Inflammatory macrophage (primary cell): ENCODE measurements around the gene TMEM88.

Source experiments
- DNase-seq, 2 donors: peaks; one replicate each; pipeline ENCODE4 v3.0.0-alpha.2; 2020 to 2022
- total RNA-seq, 18 experiments: gene quantifications; one replicate each; lab custom pipeline; 2026; ENCODE audit warnings: mixed read lengths in 6 of 18, inconsistent platforms in 2 of 18; lab: John Stamatoyannopoulos, UW

The TMEM88 gene, protein sequence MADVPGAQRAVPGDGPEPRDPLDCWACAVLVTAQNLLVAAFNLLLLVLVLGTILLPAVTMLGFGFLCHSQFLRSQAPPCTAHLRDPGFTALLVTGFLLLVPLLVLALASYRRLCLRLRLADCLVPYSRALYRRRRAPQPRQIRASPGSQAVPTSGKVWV
- 0 to 6.0 (median 0.40) reads per million in 18 experiments for total RNA-seq

DNA sequence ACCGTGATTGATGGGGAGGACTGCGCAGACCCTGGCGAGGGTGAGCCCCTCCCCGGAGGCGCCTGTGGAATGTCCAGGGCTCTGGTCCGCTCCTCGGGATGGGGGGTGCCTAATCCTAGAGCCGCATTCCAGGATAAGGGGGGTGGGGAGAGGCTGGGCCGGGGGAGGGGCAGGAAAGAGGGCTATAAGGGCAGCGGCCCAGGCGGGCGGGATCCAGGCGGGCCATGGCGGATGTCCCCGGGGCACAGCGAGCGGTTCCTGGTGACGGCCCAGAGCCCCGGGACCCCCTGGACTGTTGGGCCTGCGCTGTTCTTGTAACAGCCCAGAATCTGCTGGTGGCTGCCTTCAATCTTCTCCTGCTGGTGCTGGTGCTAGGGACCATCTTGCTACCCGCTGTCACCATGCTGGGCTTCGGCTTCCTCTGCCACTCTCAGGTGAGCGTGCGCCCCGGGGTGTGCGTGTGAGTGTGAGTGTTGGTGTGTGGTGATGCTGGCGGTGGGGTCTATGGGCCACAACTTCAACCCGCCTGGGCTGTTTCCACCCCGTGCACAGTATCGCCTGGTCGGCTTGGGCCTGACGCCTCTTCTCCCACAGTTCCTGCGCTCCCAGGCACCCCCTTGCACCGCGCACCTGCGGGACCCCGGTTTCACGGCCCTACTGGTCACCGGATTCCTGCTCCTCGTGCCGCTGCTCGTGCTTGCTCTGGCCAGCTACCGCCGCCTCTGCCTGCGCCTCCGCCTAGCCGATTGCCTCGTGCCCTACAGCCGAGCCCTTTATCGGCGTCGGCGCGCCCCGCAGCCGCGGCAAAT lies at the start of gene TMEM88:
Gene TMEM88, plus strand, starts transcription at position 216 of the 809 bp plus-strand sequence. Its CDS starts 9 bp downstream, at position 225.
- DNase-seq = no peak

DNA sequence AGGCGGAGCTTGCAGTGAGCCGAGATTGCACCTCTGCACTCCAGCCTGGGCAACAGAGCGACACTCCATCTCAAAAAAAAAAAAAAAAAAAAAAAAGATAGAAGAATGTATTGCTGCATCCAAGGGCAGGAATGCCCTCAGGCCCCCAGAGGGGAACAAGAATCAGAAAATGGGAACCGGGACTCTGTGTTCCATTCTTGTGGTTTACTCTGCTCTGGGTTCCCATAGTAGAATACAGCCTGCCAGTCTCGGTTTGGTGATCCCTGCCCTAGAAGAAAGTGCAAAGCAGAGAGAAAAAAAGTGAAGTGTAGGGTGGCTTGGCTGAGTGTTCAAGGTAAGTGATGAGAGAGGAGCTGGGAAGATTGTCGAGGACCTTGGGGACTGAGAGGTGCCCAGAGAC lies 48.3 kb upstream of the TMEM88 start:
- DNase-seq = peak; percentile 50 to 54

DNA sequence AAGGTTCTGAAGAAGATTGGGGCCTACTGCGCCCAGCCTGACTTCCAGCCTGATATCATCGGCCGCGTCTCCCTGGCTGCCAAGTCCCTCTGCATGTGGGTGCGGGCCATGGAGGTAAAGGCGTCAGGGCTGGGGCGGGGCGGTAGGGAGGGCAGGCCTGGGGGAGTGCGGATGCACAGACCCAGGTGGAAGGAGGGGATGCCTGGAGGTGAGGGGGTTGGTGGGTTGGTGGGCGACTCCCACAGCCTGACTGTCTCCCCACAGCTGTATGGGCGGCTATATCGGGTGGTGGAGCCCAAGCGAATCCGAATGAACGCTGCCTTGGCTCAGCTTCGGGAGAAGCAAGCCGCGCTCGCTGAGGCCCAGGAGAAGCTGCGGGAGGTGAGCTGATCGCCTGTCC lies 47.7 kb upstream of the TMEM88 start:
- DNase-seq = no peak

DNA sequence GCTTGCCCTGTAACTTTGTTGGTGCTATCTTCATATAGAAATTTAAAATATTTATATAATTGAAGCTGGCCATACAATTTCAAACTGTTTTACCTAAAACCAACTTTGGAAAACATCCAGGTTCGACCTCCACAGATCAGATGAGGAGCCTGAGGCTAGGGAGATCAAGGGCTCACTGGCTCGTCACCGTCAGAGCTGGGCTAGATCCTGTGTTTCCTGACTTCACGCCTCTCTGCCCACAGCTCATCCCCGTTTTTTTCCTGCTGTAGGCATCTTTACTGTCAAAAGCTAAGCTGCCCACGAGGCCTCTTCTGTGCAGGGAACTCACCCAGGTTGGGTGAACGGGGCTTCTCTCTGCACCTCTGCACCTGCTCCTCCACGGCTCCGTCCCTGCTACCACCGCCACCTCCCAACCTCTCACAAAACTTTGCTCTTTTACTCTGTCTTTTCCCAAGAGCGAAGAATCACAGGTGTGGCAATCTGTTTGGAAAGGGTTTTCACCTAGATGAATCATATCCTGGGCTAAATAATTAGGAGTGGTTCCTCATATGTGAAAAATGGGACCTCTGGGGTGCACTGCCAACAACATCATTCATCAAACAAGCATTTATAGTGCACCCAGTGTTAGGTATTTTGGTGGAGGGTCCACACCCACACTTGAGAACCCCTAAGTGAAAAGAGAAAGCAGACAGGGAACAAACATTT lies 45.6 kb upstream of the TMEM88 start:
- no peak for DNase-seq

DNA sequence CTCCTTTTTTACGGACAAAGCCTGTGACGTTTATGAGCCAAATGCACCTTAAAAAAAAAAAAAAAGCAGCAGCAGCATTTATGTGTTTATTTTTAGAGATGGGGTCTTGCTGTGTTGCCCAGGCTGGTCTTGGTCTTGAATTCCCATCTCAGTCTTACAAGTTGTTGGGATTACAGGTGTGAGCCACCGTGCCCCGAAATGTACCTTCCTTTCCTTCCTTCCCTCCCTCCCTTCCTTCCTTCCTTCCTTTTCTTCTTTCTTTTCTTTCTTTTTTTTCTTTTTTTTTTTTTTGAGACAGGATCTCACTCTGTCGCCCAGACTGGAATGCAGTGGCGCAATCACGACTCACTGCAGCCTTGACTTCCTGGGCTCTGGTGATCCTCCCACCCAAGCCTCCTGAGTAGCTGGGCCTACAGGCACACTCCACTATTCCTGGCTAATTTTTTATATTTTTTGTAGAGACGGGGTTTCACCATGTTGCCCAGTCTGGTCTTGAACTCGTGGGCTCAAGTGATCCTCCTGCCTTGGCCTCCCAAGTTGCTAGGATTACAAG lies 45.0 kb upstream of the TMEM88 start:
- DNase-seq = peak in 1 of 2 donors; percentile 16

DNA sequence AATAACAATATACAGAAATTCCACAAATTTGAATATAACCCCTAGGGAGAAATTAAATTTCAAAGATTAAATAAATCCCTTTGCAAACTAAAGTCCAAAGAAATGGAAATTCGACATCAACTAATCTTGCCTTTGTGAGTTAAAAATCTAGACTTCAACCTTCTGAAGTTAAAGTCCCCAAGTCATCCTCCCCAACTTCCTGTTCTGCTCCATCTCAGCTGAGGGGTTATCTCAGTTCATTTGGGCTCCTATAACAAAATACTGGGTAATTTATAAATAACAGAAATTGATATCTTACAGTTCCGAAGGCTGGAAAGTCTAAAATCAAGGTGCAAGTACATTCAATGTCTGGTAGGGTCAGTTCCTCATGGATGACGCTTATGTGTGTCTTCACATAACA lies 43.6 kb upstream of the TMEM88 start:
- DNase-seq = peak in 1 of 2 donors; percentile 22

DNA sequence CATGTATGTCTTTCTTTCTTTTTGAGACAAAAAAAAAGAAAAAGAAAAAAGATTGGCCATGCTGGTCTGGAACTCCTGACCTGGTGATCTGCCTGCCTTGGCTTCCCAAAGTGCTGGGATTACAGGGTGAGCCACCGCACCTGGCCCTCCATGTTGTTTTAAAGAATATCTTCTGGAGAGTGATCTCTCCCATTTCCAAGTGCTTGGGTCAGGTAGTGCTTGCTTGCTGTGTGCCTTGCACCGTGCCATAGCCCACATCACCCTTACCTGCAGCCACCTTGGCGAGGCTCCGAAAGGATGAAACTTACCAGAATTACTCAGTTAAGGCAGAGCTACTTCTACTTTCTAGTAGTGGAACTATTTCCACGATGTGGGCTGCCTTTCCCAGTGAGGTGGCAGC lies 39.9 kb upstream of the TMEM88 start:
- DNase-seq = no peak

DNA sequence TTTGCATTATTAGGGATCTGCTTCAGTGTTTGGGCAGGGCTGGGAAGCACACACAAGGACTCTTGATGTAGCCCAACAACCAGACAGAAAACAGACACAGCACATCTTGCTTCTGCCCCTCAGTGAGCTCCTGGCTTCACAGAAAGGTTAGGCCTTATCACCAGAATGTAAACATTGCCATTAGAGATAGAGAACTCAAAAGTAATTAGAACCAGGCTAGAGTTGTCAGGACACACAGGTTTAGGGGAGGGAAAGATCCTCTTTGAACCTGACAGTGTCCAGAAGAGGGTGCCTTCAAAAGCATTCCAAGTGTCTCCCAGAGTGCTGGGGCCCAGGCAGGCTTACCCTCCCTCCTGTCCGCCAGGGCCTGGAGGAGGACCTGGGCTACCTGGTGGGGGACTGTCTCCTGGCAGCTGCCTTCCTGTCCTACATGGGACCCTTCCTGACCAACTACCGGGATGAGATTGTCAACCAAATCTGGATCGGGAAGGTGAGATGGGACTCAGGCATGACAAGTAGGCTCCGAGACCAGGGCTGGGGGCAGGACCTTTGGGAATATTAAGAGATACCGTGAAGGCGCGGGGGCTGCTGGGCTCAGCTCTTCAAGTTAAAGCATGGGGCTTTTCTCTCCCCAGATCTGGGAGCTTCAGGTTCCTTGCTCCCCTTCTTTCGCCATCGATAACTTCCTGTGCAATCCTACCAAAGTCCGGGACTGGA lies 37.8 kb upstream of the TMEM88 start:
- DNase-seq = no peak

DNA sequence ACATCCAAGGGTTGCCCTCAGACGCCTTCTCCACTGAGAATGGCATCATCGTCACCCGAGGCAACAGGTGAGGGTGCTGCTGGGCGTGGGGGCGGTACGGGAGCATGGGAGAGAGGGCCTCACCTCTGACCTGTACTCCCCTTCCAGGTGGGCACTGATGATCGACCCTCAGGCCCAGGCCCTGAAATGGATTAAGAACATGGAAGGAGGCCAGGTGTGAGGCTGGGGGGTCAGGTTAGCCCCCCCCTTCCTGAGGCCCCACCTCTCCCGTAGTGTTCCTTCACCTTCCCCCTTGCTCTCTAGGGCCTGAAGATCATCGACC lies 37.3 kb upstream of the TMEM88 start:
- DNase-seq = no peak

DNA sequence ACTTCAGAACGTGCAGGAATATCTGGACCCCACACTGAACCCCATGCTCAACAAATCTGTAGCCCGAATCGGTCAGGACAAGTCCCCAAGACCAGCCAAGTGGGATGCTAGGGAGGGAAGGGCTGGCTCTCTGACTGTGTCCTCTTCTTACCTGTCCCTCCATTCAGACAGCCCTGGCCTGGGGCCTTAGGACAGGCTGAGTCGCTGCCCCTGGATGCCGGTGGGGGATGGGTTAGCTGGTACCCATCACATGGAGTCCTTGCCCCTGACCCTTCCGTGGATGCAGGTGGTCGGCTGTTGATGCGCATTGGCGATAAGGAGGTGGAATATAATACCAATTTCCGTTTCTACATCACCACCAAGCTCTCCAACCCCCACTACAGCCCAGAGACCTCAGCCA lies 36.8 kb upstream of the TMEM88 start:
- no peak for DNase-seq

DNA sequence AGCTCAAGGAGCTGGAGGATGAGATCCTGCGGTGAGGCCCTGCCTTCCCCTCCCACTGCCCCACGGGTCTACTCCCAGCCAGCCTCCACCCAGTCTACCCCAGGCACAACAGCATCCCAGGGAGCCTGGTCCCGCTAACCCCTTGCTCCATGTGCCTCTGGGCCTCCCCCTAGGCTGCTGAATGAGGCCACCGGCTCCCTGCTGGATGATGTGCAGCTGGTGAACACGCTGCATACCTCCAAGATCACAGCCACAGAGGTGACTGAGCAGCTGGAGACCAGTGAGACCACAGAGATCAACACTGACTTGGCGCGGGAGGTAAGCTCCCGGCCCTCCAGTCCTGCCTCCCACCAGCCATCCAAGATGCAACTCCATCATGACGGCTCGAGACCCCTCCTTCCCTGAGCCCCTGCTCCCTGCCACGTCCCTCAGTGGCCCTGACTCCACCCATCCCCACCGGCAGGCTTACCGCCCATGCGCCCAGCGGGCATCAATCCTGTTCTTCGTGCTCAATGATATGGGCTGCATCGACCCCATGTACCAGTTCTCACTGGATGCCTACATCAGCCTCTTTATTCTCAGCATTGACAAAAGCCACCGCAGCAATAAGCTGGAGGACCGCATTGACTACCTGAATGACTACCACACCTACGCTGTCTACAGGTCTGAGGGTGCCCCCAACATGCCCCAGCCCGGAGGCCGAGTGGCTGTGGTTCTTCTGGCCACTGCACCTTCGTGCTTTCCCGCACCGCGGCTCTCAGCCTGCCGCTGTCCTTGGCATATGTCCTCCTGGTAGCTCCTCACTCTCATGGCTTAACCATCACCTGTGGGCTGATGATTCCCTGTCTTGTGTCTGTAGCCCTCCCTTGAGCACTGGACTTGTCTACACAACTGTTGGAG lies 35.9 kb upstream of the TMEM88 start:
- DNase-seq = no peak

DNA sequence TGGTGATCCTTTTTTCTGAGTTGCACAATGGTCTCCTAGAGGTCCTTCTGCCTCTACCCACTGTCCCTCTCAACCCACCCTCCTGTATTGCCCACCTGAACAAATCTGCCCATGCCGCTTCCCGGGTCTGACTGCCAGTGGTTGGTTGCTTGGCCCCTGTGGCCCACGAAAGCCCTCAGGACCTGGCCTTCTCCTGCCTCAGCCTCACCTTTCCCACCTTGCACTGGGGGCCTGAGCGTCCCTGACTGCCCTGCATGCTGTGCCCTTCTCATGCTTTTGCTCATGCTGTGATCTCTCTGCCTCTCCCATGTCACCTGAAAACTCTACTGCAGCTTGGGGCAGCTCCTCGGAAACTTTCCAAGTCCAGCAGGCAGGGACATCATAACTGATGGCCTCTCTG lies 34.6 kb upstream of the TMEM88 start:
- no peak for DNase-seq

DNA sequence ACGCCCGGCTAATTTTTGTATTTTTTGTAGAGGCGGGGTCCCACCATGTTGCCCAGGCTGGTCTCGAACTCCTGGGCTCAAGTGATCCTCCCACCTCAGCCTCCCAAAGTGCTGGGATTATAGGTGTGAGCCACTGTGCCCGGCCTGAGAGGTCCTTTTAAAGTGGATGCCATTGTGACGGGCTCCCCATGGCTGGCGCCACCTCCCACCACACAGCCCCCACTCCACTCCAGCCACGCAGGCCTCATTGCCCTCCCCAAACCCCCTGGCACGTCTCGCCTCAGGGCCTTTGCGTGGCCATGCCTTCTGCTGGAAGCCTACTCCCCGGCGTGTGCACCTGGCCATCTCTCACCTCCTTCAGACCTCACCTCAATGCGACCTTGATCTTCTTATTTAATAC lies 32.7 kb upstream of the TMEM88 start:
- no peak for DNase-seq

DNA sequence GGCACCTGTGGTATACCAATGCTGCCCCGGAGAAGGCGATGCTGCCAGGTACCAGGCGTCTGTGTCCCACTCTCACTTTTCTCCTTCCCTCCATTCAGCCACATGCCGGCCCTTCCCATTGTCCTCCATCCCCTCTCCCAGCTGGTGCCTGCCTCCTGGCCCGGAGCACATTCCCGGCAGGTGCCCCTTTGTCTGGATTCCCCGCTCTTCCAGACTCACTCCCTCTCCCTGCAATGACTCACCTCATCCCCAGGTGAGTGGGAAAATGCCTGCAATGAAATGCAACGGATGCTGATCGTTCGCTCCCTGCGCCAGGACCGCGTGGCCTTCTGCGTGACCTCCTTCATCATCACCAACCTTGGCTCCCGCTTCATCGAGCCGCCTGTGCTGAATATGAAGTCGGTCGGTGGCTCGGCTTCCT lies 31.3 kb upstream of the TMEM88 start:
- DNase-seq = no peak

DNA sequence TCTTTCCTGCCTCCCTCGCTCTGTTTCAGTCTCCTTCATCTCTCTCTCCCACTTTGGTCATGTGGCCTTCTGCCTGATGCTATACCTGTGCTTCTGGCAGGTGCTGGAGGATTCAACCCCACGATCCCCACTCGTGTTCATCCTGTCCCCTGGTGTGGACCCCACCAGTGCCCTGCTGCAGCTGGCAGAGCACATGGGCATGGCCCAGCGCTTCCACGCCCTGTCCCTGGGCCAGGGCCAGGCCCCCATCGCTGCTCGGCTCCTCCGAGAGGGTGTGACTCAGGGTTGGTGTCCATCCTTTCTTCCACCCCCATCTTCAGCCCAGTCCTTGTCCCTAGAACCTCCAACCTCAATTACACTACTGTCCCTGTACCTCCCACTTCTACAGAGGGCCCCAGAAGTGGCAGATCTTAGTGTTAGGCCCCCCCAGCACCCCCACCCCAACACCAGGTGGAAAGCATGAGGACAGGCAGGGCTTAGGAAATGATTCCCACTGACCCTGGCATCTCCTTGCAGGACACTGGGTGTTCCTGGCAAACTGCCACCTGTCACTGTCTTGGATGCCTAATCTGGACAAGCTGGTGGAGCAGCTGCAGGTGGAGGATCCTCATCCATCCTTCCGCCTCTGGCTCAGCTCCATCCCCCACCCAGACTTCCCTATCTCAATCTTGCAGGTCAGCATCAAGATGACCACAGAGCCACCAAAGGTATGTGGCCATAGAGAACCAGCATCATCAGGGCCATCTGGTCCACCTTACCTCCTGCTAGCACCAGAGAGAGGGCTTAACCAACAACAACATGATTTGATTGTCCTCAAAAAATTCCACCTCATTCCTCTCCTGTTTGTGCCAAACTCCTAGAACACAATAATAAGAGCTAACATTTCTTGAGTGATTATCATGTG lies 30.6 kb upstream of the TMEM88 start:
- no peak for DNase-seq

DNA sequence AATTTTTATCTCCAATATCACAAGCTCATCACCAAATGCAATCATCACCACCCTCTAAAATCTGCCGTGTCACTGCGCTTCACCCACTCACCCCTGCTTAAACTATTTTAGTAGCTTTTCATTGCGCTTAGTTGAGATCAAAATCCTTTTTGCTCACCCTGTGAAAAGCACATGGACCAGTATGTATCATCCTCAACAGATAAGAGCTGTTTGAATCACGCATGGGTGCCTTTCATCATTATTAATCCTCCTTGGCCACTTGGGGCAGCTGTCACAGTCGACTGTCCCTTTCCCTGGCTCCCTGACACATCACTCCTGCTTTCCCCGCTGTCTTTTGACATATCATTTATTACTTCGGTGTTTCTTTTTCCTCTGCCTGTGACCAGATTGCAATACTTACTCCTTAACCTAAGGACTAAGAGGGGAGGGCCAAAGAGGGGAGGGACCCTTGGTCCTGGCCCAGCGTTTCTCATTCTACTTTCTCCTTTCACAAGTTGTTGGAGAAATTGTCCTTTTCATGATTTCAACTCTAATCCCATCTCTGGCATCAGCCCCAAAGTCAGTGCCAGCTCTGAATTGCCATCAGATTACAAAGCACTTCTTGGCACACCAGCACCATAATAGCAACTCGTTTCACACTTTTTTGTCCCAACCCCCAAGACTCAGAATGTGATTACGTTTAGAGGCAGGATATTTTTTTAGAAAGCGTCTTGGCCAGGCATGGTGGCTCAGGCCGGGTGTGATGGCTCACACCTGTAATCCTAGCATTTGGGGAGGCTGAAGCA lies 29.5 kb upstream of the TMEM88 start:
- DNase-seq = peak; percentile 18 to 29

DNA sequence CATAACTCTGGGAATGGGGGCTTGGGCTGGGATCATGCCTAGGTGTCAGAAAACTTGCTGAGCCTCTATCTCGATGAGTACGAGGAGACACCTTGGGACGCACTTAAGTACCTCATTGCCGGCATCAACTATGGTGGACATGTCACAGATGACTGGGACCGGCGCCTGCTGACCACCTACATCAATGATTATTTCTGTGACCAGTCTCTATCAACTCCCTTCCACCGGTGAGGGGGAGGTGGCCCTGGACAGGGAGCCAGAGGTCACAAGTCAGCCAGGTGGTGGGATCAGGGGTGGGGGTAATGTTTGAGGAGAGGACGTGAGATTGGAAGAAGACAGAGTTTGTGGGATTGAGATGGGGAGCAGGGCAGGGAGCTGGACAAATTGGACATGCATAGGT lies 24.2 kb upstream of the TMEM88 start:
- DNase-seq = no peak

DNA sequence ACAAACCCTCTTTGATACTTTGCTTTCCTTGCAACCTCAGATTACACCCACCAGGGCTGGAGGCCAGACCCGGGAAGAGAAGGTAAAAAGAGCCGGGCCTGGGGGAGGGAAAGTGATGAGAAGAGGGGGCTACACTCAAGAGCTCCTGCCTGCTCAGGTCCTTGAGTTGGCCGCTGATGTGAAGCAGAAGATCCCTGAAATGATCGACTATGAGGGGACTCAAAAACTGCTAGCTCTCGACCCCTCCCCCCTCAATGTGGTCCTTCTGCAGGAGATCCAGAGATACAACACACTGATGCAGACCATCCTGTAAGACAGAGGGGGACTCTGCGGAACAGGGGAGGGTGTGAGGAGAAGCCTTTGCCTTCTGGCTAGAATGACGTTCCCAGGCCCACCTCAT lies 23.6 kb upstream of the TMEM88 start:
- DNase-seq = no peak

DNA sequence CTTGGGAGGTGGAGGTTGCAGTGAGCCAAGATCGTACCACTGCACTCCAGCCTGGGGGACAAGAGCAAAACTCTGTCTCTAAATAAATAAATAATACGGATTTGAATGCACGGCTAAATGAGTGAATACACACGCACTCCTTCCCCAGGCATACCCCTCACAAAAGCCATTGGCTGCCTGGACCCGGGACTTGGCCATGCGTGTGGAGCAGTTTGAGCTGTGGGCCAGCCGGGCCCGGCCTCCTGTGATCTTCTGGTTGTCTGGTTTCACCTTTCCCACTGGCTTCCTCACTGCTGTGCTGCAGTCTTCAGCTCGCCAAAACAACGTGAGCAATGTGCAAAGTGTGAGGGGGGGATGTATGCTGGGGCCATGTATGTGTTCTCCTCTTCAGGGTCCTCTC lies 22.4 kb upstream of the TMEM88 start:
- no peak for DNase-seq
